Putamen (tissue), 1 donor: ENCODE data around the gene ASB1.

ENCODE experiments used
- DNase-seq: peaks from one replicate; pipeline ENCODE4 v3.0.0-alpha.2; 2016; ENCODE audit warnings: low spot score

The ASB1 gene

GRCh38 chr2:238445409-238446190 is 18.9 kb downstream of the ASB1 start:
- no peak for DNase-seq

DNA sequence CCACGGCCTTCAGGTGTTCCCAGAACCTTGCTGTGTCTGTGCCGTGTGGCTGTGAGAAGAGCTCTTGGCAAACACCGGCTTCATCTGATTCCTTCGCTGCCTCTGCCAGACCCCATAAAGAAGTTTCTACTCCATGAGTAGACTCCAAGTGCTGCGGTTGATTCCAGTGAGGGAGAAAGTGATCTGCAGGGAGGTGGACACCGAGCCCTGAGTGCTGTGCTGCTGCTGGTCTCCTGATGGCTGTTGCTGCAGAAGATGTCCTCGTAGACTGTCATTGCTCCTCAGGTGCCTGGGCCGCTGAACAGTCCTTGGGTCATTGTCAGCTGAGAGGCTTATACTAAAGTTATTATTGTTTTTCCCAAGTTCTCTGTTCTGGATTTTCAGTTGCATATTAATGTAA is 19.6 kb downstream of the ASB1 start:
- DNase-seq: no peak

GRCh38 chr2:238448031-238448955 is 21.6 kb downstream of the ASB1 start:
- DNase-seq: no peak

DNA sequence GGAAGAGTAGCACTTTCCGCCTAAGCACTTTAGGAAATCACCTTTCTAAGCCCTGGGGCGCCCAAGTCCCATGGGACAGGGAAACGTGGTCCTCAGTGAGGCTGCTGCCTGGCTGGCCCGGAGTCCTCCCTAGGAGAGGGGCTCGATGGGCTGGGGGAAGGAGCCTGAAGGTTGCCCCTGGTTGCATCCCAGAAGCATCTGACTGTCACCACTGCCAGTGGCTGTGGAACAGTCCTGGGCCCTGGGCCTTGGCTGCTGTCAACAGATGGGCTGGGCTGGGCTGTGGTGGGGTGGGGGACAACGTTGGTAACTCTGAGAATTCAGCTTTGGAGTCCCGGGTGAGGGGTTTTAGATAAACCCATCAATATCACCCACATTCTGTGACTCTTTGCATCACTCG is 22.5 kb downstream of the ASB1 start:
- DNase-seq: no peak

- no peak for DNase-seq
These were observed 23.2 kb downstream of the ASB1 start for GRCh38 chr2:238449909-238450417.

- DNase-seq: no peak
These were observed 23.7 kb downstream of the ASB1 start for GRCh38 chr2:238450440-238450861.

DNA sequence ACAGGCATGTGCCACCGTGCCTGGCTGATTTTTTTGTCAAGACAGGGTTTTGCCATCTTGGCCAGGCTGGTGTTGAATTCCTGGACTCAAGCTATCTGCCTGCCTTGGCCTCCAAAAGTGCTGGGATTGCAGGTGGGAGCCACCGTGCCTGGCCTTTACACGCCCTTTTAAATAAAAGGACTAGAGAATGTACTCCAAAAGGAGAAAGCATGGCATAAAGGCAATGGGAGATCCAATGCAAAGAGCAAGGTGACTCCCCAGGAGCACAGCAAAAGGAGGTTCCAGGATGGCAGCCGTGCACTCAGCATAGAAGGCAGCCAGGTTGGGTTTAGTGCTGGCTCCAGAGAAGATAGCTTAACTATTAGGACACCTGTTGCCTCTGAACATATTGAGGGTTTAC is 27.1 kb downstream of the ASB1 start:
- DNase-seq: no peak

GRCh38 chr2:238456449-238456848 is 29.7 kb downstream of the ASB1 start:
- DNase-seq: no peak

- no peak for DNase-seq
These were observed 30.5 kb downstream of the ASB1 start for GRCh38 chr2:238456970-238457926.

DNA sequence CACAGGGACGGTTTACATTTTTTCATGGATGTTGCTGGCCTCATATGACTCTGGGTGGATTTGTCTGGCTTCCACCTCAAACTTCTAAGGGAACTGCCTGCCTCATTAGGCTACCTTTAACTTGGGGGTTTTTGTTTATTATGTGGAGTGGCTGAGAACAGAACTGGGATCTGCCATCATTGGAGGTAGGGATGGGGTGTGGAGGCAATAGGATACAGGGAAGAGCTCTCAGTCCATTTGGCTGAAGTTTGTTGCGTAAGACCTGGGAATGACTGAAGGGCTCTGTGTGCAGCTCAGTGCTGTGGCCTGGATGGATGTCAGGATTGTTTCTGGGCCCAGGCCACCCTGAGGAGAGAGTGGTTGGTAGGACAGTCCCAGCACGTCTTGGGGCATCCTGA is 31.2 kb downstream of the ASB1 start:
- DNase-seq: no peak

DNA sequence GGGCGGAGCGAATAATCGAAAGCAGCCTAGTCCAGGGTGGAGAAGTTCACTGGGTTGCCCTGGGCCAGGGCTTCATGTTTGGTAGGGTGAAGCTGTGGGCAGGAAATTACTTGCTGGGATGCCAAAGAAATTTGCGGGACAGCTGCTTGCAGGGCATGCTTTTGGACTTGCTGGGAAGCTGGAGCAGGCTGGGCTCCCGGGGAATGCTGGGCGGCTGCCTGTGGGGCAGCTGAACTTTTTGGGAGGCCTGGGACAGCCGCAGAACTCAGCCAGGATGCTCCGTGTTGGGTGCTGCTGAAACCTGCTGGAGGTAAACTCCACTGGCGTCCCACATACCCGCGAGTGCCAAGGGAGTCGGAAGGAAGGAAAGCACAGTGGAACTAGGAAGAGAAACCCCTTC is 31.9 kb downstream of the ASB1 start:
- DNase-seq: no peak

DNA sequence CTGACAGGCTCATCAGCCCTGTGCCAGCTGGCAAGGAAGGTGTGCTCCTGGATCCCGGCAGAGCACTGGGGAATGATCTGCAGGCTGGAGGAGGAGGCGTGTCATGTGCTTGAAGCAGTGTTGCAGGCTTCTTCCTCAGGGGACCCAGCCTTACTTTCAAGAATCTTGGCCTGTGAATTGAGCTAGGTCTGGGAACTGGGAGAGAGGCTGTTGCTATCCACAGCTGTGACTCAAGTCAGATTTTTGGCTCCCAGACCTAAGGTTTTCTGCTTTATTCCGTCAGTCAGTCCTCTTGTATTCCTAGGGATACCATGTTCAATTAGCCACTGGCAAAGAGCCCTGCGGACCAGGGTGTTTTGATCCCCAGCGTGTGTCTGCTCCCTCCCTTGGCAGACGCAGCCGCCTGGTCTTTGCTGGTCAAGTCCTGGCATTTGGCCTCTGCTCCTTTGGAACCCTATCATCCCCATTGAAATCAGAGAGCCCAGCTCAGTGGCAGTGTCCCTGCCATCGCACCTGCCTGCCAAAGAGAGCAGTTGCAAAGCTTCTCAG is 32.4 kb downstream of the ASB1 start:
- DNase-seq: peak; percentile 34

- no peak for DNase-seq
These were observed 34.3 kb downstream of the ASB1 start for GRCh38 chr2:238461051-238461450.

GRCh38 chr2:238461491-238461890 is 34.8 kb downstream of the ASB1 start:
- DNase-seq: no peak

GRCh38 chr2:238461916-238462315 is 35.2 kb downstream of the ASB1 start:
- no peak for DNase-seq

DNA sequence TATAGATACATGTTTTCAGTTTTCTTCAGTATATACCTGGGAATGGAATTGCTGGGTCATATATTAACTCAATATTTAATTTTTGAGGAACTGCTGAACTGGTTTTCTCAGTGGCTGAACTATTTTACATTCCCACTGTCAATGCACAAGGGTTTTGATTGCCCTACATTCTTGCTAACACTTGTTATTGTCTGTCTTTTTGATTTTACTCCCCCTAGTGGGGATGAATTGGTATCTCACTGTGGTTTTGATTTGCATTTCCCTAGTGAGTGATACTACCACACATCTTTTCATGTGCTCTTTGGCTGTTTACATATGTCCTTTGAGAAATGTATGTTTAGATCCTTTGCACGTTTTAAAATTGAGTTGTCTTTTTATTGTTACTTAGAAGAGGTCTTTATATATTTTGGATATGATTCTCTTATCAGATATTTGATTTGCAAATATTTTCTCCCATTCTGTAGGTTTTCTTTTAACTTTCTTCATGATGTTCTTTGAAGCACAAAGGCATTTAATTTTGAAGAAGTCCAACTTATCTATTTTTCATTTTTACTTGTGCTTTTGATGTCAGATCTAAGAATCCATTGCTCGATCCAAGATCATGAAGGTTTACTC is 36.2 kb downstream of the ASB1 start:
- no peak for DNase-seq

DNA sequence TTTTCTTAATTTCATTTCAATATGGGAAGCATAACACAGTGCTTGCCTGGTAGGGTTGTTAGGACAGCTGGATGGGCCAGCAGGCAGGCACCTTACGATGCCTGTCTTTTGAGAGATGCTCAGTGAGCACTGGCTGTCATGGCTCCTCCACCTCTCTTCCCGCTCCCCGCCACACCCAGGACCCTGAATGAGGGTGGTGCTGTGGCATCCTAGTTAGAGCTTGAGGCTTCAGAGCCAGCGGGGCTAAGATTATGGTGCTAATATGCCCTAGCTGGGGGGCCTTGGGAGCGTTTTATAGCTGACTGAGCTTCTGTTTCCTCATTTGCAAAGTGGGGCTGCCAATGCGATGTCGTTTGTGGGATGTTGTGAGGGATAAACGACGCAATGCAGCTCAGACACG is 37.7 kb downstream of the ASB1 start:
- DNase-seq: no peak

DNA sequence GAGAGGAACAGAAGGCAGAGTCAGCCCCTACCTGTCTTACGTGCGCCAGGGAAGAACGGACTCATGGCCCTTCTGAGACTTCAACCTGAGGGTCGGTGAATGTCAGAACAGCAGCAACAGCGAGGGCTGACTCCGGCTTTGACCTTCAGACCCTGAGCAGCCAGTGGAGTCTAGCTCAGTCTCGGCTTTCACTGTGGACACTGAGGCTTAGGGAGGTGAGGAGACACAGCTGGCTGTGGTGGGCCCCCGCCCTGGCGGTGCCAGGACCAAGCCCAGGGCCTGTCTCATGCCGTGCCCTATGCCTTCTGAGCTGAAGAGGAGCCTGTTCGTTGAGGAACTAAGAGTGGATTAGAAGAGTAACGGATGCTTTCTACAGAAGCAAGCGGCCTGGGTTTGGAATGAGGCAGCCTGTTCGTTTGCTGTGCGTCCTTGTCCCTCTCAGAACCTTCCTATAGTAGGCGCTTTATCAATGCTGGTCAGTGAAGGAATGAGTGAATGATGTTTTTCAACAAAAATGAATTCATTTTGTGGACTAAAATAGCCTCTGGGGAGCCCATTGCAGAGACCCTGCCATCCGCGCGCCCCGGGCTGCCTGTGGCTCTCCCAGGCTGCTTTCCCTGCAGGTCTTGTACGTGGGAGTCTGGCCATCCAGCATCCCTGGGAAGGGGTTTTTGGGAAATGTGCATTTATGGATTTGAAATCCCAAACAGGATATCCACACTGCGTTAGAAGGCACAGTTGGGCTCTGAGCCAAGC is 38.9 kb downstream of the ASB1 start:
- DNase-seq: no peak

DNA sequence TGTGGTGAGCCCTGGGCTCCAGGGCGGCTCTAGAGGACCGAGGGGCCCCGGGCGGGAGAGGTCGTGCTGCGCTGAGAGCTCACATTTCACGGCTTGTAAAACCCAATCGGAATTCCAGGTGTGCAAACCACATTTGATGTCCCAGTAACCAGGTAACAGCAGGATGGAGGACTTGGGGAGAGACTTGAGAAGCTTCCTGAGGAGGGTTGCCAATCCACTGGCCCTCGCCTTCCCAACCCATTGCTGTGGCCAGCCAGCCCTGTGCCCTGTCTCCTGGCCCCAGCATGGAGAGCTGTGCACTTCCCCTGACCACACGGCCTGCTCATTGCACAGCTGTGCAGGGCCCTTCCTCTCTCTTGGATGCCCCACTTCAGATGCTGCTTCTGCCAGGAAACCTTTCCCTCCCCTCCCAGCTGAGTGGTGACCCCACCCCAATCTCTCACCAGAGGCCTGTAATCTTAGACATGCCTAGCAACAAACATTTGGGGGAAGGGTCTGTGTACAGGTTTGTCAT is 39.6 kb downstream of the ASB1 start:
- DNase-seq: no peak

- no peak for DNase-seq
These were observed 40.3 kb downstream of the ASB1 start for GRCh38 chr2:238467062-238467461.
